ENCODE measurements around the gene DUSP1. TPM values are rescaled to one million over a fixed set of nuclear protein-coding genes. Genes with fewer than 3 reads are reported as not detected.

DUSP1 gene
- total RNA-seq, 1 donor = 3,538 TPM

- peaks cover 56% of the 10 kb centered on the region for H3K4me1 ChIP-seq (ENCODE audit: insufficient read depth, low read length)
- H3K27me3 ChIP-seq (ENCODE audit: insufficient read depth, low read length) = no peaks in the 10 kb centered on the region
- H3K9me3 ChIP-seq (ENCODE audit: low read depth, low read length) = no peaks in the 10 kb centered on the region
- no peak overlapping the region for H3K4me3 ChIP-seq (ENCODE audit: low read length)
Measured at GRCh38 chr5:172802112-172802511, 31.1 kb upstream of the DUSP1 start.

GRCh38 chr5:172801179-172801671, 30.2 kb upstream of the DUSP1 start:
- Histone ChIP-seq H3K27me3 (ENCODE audit: insufficient read depth, low read length) (no peaks in the 10 kb centered on the region), H3K4me1 (ENCODE audit: insufficient read depth, low read length) (peaks cover 56% of the 10 kb centered on the region), H3K4me3 (ENCODE audit: low read length) (no peak overlapping the region), H3K9me3 (ENCODE audit: low read depth, low read length) (no peaks in the 10 kb centered on the region)

GRCh38 chr5:172800088-172800551, 29.1 kb upstream of the DUSP1 start:
- Histone ChIP-seq H3K27me3 (ENCODE audit: insufficient read depth, low read length) (no peaks in the 10 kb centered on the region), H3K4me1 (ENCODE audit: insufficient read depth, low read length) (peaks cover 58% of the 10 kb centered on the region), H3K4me3 (ENCODE audit: low read length) (no peak overlapping the region), H3K9me3 (ENCODE audit: low read depth, low read length) (no peaks in the 10 kb centered on the region)

- Histone ChIP-seq H3K9me3 (ENCODE audit: low read depth, low read length) (no peaks in the 10 kb centered on the region), H3K27me3 (ENCODE audit: insufficient read depth, low read length) (no peaks in the 10 kb centered on the region), H3K4me1 (ENCODE audit: insufficient read depth, low read length) (peaks cover 65% of the 10 kb centered on the region), H3K4me3 (ENCODE audit: low read length) (no peak overlapping the region)
Measured at GRCh38 chr5:172799416-172799815, 28.4 kb upstream of the DUSP1 start.

GRCh38 chr5:172798422-172799215, 27.6 kb upstream of the DUSP1 start:
- Histone ChIP-seq H3K4me1 (ENCODE audit: insufficient read depth, low read length) (peaks cover 73% of the 10 kb centered on the region), H3K27me3 (ENCODE audit: insufficient read depth, low read length) (no peaks in the 10 kb centered on the region), H3K9me3 (ENCODE audit: low read depth, low read length) (no peaks in the 10 kb centered on the region), H3K4me3 (ENCODE audit: low read length) (no peak overlapping the region)

GRCh38 chr5:172797771-172798191, 26.8 kb upstream of the DUSP1 start:
- H3K4me1 ChIP-seq (ENCODE audit: insufficient read depth, low read length) = peaks cover 80% of the 10 kb centered on the region
- no peaks in the 10 kb centered on the region for H3K27me3 ChIP-seq (ENCODE audit: insufficient read depth, low read length)
- H3K4me3 ChIP-seq (ENCODE audit: low read length) = no peak overlapping the region
- H3K9me3 ChIP-seq (ENCODE audit: low read depth, low read length) = no peaks in the 10 kb centered on the region

- Histone ChIP-seq H3K4me1 (ENCODE audit: insufficient read depth, low read length) (peaks cover 77% of the 10 kb centered on the region), H3K27me3 (ENCODE audit: insufficient read depth, low read length) (no peaks in the 10 kb centered on the region), H3K4me3 (ENCODE audit: low read length) (no peak overlapping the region), H3K9me3 (ENCODE audit: low read depth, low read length) (no peaks in the 10 kb centered on the region)
Measured at GRCh38 chr5:172796306-172796705, 25.3 kb upstream of the DUSP1 start.

GRCh38 chr5:172795318-172795977, 24.5 kb upstream of the DUSP1 start:
- H3K4me3 ChIP-seq (ENCODE audit: low read length) = no peak overlapping the region
- peaks cover 69% of the 10 kb centered on the region for H3K4me1 ChIP-seq (ENCODE audit: insufficient read depth, low read length)
- H3K9me3 ChIP-seq (ENCODE audit: low read depth, low read length) = no peaks in the 10 kb centered on the region
- H3K27me3 ChIP-seq (ENCODE audit: insufficient read depth, low read length) = no peaks in the 10 kb centered on the region

- Histone ChIP-seq H3K4me1 (ENCODE audit: insufficient read depth, low read length) (peaks cover 65% of the 10 kb centered on the region), H3K9me3 (ENCODE audit: low read depth, low read length) (no peaks in the 10 kb centered on the region), H3K4me3 (ENCODE audit: low read length) (no peak overlapping the region), H3K27me3 (ENCODE audit: insufficient read depth, low read length) (no peaks in the 10 kb centered on the region)
Measured at GRCh38 chr5:172793577-172794488, 22.8 kb upstream of the DUSP1 start.

- Histone ChIP-seq H3K4me1 (ENCODE audit: insufficient read depth, low read length) (peaks cover 62% of the 10 kb centered on the region), H3K9me3 (ENCODE audit: low read depth, low read length) (no peaks in the 10 kb centered on the region), H3K4me3 (ENCODE audit: low read length) (no peak overlapping the region), H3K27me3 (ENCODE audit: insufficient read depth, low read length) (no peaks in the 10 kb centered on the region)
Measured at GRCh38 chr5:172792701-172793570, 21.9 kb upstream of the DUSP1 start.

- Histone ChIP-seq H3K4me3 (ENCODE audit: low read length) (no peak overlapping the region), H3K27me3 (ENCODE audit: insufficient read depth, low read length) (no peaks in the 10 kb centered on the region), H3K9me3 (ENCODE audit: low read depth, low read length) (no peaks in the 10 kb centered on the region), H3K4me1 (ENCODE audit: insufficient read depth, low read length) (peaks cover 51% of the 10 kb centered on the region)
Measured at GRCh38 chr5:172791726-172792445, 20.9 kb upstream of the DUSP1 start.

GRCh38 chr5:172791286-172791685, 20.3 kb upstream of the DUSP1 start:
- Histone ChIP-seq H3K27me3 (ENCODE audit: insufficient read depth, low read length) (no peaks in the 10 kb centered on the region), H3K4me3 (ENCODE audit: low read length) (no peak overlapping the region), H3K4me1 (ENCODE audit: insufficient read depth, low read length) (peaks cover 47% of the 10 kb centered on the region), H3K9me3 (ENCODE audit: low read depth, low read length) (no peaks in the 10 kb centered on the region)

GRCh38 chr5:172790496-172790889, 19.5 kb upstream of the DUSP1 start:
- Histone ChIP-seq H3K9me3 (ENCODE audit: low read depth, low read length) (no peaks in the 10 kb centered on the region), H3K27me3 (ENCODE audit: insufficient read depth, low read length) (no peaks in the 10 kb centered on the region), H3K4me3 (ENCODE audit: low read length) (no peak overlapping the region), H3K4me1 (ENCODE audit: insufficient read depth, low read length) (peaks cover 39% of the 10 kb centered on the region)

All from mononuclear cell (primary cell).